TTC549 (cell line): ENCODE results near the gene YJU2.
"Not testable (repeated sequence)": the region's sequence is repeated elsewhere in the genome, so short reads cannot be mapped to it uniquely, and the experiment has no call there.

Experiments
- FAIRE-seq: peaks from 2 replicates; lab custom pipeline; 2012; peaks lifted over from hg19 to GRCh38; lab: Jason Lieb, UNC

Gene YJU2

DNA sequence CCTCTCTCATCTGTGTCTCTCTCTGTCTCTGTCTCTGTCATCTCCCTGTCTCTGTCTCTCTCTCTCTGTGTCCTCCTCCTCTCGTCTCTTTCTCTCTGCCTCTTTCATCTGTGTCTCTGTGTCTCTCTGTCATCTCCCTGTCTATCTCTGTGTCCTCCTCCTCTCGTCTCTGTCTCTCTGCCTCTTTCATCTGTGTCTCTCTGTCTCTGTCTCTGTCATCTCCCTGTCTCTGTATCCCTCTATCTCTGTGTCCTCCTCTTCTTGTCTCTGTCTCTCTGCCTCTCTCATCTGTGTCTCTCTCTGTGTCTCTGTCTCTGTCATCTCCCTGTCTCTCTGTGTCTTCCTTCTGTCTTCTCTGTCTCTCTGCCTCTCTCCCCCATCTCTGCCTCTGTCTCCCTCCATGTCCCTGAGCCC lies 18.1 kb upstream of the YJU2 start:
- FAIRE-seq: no peak

DNA sequence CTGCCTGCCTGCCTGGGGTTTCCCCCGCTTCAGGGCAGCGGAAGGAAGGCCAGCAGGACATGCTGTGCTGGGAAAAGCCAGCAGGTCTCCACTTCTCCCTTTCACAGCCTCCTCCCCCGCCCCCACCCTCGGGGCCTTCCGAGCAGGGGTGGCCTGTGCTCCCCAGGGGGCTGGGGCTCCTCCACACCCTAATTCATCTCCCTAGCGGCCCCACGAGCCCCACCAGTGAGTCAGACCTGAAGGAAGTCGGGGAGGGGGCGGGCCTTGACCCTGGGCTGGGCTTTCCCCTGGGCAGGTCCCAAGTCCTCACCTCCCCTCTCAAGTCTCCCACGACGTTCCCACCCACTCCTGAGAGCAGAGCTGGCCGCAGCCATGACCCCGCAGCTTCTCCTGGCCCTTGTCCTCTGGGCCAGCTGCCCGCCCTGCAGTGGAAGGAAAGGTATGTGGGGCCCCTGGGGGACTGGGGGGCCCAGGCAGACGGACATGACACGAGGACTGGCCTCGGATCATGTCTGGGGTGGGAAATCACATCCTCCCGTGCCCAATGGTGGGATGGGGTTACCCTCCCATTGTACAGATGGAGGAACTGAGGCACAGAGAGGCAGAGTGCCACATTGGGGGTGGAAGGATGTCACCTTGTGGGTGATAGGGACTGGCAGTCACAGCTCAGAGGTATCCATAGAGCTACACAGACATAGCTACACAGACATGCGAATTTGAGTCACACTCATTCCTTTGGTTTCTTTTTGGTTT lies 17.5 kb upstream of the YJU2 start, which contains the start of gene EBI3:
Gene EBI3, plus strand, starts transcription at position 345 of the 753 bp plus-strand sequence. Its CDS starts 28 bp downstream, at position 373.
- FAIRE-seq: no peak

DNA sequence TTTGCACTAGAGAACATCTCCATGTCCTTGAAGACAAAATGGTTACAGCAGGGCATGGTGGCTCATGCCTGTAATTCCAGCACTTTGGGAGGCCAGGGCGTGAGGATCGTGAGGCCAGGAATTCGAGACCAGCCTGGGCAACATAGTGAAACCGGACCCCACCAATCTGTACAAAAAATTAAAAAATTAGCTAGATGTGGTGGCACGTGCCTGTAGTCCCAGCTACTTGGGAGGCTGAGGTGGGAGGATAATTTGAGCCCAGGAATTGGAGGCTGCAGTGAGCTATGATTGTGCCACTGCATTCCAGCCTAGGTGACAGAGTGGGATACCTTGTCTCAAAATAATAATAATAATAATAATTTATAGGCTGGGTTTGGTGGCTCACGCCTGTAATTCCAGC lies 16.6 kb upstream of the YJU2 start:
- not testable (repeated sequence) for FAIRE-seq

DNA sequence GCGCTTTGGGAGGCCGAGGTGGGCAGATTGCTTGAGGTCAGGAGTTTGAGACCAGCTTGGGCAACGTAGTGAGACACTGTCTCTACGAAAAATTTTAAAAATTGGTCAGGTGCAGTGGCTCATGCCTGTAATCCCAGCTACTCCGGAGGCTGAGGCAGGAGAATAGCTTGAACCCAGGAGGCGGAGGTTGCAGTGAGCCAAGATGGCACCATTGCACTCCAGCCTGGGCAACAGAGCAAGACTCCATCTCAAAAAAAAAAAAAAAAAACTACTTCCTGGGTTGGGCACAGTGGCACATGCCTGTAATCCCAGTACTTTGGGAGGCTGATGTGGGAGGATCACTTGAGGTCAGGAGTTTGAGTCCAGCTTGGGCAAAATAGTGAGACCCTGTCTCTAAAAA lies 15.4 kb upstream of the YJU2 start:
- not testable (repeated sequence) for FAIRE-seq

DNA sequence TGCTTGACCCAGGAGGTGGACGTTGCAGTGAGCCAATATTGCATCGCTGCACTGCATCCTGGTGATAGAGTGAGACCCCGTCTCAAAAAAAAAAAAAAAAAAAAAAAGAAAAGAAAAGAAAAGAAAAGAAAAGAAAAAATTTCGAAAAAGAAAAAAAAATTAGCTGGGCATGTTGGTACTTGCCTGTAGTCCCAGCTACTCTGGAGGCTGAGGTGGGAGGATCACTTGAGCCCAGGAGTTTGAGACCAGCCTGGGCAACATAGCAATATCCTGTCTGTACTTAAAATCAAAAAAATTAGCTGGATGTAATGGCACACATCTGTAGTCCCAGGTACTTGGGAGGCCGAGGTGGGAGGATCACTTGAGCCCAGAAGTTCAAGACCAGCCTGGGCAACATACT lies 14.7 kb upstream of the YJU2 start:
- not testable (repeated sequence) for FAIRE-seq

DNA sequence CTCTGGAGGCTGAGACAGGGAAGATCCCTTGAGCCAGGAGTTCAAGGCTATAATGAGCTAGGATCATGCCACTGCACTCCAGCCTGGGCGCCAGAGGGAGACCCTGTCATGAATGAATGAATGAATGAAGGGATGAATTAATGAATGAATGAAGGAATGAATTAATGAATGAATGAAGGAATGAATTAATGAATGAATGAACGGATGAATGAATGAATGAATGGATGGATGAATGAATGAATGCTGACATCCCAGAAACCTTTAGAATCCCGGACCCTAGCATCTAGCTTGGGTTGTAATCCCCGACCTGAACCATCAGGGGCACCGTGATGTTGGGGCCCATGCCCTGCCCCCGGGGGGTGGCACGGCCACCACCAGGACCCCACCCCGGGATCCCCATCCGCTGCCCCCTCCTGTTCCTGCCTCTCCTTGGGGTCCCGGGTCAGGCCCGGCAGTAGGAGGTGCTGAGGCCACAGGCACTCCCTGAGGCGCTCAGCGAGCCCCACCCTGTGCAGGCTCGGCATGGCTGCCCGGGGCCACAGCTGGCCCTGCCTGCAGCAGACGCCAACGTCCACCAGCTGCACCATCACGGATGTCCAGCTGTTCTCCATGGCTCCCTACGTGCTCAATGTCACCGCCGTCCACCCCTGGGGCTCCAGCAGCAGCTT lies 14.1 kb upstream of the YJU2 start:
- no peak for FAIRE-seq

DNA sequence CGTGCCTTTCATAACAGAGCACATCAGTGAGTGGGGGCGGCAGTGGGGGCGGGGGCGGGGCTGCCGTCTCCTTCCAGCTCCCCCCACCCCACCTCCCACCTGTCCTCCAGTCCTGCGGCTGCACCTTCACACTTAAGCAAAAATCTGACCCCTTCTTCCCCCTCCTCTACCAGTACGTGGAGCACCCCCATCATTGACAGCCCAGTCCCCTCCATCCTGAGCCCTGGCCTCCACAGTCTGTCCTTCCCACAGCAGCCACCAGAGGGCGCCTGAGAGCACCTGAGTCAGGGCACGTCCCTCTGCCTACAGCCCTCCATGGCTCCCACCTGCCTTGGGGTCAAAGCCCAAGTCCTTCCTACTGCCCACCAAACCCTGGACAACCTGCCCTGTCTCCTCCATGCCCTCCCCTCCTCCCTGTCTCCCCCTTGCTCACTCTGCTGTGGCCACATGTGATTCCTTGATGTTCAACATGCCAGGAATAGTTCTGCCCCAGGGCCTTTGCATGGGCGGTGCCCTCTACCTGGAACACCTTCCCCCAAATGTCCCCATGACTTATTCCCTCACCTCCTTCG lies 13.5 kb upstream of the YJU2 start:
- FAIRE-seq: no peak

DNA sequence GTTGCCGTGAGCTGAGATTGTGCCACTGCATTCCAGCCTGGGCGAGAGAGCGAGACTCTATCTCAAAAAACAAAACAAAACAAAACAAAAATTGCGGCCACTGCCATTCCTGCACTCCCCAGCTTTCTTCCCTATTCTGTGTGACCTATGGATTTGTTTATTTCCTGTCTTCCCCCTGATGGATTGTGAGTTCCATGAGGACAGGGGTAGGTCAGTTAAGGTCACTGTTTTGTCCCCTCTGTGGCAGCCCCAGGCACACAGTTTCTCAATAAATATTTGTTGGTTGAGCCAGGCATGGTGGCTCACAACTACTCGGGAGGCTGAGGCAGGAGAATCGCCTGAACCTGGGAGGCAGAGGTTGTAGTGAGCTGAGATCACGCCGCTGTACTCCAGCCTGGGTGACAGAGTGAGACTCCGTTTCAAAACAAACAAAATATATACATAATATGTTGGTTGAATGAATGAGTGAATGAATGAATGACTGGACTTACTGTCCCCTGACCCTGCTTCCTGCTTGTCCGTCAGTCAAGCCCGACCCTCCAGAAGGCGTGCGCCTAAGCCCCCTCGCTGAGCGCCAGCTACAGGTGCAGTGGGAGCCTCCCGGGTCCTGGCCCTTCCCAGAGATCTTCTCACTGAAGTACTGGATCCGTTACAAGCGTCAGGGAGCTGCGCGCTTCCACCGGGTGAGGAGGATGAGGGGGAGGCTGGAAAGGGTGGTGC lies 12.6 kb upstream of the YJU2 start:
- no peak for FAIRE-seq

DNA sequence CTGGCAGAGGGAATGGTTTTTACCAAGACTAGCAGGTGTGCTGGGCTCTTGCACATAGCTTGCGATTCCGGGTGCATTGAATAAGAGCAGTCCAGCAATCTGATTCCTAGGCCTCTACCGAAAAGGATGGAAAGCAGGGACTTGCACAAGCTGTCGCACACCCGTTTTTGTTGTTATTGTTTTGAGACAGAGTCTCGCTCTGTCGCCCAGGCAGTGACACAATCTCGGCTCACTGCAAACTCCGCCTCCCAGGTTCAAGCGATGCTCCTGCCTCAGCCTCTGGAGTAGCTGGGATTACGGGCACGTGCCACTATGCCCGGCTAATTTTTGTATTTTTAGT lies 12.0 kb upstream of the YJU2 start:
- FAIRE-seq: no peak

DNA sequence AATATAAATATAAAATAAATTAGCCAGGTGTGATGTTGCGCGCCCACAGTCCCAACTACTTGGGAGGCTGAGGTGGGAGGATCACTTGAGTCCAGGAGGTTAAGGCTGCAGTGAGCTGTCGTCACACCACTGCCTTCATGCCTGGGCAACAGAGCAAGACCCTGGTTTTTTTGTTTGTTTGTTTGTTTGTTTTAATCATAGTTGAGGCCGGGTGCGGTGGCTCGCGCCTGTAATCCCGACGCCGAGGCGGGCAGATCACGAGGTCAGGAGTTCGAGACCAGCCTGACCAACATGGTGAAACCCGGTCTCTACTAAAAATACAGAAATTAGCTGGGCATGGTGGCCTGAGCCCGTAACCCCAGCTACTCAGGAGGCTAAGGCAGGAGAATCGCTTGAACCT lies 9.4 kb upstream of the YJU2 start:
- not testable (repeated sequence) for FAIRE-seq

DNA sequence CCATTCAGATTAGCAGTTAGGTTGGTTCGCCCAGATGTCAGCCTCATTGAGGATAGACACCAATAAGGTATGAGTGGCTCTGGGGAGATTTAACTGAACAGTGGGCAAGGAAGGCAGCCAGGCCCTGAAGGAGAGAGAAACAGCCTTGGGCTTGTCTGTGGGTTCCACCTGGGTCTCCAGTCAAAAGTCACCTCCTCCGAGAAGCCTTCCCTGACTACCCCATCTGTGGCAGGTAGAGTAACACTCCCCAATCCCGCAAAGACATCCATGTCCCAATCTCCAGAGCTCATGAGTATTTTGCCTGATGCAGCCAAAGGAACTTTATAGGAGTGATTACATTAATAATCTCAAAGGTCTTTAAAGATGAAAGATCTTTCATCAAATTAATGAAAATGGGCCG lies 8.0 kb upstream of the YJU2 start:
- FAIRE-seq: no peak

DNA sequence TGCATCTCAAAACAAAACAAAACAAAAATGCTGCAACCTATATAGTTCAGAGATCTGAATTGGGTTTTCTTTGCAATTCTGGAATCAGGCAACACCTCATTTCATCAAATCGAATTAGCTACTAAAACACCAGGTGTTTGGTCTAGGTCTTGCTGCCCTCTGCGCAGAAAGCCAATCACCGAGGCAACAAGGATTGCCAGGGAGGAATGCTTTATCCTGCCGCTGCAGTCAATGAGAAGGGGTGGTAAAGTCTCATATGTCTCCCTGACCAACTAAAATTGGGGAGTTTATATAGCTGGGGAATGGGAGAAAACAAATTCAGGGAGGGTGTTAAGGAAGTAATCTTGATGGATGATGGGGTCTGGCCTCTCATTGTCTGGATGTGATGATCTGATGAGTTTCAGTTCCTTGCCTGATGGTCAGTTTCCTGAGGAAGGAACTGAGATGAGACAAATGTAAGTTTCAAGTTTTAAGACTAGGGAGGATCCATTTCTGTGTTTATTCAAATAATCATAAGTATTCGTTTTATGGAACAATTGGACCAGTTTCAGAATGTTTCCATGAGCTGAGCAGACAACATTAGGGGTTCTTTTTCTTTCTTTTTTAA lies 5.0 kb upstream of the YJU2 start:
- FAIRE-seq: no peak

DNA sequence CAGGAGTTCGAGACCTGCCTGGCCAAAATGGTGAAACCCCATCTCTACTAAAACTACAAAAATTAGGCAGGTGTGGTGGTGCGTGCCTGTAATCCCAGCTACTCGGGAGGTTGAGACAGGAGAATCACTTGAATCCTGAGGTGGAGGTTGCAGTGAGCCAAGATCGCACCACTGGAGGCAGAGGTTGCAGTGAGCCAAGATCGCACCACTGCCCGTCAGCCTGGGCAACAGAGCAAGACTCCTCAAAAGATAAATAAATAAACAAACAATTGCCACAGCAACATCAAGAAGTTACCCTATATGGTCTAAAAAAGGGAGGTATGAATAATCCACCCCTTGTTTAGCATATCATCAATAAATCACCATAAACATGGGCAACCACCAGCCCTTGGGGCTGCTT lies 942 bp upstream of the YJU2 start:
- FAIRE-seq: not testable (repeated sequence)

DNA sequence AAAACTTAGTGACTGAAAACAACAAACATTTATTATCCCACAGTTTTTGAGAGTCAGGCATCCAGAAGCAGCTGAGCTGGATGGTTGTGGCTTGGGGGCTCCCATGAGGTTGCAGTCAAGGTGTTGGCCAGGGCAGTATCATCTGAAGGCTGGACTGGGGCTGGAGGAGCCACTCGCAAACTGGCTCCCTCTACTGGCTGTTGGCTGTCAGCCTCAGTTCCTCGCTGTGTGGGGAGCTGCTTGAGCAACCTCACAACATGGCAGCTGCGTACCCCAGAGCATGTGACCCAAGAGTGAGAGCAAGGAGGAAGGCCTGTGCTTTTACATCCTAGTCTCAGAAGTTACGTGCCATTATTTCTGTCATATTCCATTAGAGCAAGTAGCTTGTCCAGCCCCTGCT lies 9.7 kb downstream of the YJU2 start:
- FAIRE-seq: no peak

DNA sequence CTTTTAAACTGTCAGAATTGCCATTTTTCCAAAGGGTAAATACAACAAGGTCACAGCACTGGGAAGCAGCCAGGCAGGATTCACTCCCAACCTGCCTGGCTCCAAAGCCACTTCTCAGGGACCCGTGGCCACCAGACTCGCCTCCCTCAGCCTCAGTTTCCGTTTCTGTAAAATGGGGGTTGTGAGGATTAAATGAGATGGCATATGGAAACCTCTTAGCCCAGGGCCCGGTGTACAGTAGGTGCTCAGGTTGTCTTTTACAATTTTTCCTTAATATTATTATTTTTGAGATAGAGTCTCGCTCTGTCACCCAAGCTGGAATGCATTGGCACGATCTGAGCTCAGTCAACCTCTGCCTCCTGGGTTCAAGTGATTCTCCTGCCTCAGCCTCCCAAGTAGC lies 10.1 kb downstream of the YJU2 start:
- FAIRE-seq: no peak

DNA sequence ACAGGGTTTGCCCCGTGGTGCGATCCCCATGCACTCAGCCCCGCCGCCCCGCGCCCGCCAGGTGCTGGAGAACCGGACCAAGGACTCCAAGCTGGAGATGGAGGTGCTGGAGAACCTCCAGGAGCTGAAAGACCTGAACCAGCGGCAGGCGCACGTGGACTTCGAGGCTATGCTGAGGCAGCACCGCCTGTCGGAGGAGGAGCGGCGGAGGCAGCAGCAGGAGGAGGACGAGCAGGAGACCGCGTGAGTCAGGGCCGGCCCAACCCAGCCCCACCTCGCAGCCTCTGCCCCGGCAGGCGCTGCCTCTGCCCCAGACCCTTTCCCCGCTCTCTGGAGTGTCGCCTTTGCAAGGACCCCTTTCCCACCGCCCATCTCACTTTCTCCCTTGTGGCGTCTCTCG lies 11.3 kb downstream of the YJU2 start:
- FAIRE-seq: no peak

DNA sequence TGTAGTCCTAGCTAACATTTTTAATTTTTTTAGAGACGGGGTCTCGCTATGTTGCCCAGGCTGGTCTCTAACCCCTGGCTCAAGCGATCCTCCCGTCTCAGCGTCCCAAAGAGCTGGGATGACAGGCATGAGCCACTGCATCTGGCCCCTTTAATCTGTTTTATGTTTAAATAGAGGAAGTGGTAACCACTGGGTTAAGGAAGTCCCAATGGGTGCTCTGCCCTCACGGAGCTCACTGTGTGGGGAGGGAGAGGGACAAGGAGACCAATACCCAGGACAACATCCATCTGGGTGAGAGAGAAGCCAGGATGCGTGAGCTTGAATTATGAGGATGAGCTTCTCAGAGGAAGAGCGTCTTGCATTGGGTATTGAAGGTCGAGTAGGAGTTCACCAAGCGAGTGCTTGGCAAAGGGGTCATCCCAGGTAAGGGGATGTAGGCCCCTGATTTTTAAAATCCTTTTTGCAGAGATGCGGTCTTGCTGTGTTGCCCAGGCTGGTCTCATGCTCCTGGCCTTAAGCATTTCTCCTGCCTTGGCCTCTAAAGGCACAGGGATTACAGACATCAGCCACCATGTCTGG lies 13.8 kb downstream of the YJU2 start:
- no peak for FAIRE-seq

DNA sequence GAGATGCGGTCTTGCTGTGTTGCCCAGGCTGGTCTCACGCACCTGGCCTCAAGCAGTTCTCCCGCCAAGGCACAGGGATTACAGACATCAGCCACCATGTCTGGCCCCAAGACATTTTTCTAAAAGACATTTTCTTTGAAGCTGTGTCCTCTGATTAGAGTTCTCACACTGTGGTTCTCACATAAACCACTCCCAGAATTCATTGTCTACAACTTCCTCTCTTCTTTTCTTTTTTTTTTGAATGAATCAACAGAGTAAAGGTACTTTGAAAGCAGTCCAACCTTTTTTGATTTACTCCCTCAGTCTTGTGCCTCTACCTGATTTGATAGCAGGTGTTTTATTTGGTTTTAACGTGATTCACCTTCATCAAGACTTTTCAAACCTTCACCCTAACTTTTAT lies 17.9 kb downstream of the YJU2 start:
- no peak for FAIRE-seq

DNA sequence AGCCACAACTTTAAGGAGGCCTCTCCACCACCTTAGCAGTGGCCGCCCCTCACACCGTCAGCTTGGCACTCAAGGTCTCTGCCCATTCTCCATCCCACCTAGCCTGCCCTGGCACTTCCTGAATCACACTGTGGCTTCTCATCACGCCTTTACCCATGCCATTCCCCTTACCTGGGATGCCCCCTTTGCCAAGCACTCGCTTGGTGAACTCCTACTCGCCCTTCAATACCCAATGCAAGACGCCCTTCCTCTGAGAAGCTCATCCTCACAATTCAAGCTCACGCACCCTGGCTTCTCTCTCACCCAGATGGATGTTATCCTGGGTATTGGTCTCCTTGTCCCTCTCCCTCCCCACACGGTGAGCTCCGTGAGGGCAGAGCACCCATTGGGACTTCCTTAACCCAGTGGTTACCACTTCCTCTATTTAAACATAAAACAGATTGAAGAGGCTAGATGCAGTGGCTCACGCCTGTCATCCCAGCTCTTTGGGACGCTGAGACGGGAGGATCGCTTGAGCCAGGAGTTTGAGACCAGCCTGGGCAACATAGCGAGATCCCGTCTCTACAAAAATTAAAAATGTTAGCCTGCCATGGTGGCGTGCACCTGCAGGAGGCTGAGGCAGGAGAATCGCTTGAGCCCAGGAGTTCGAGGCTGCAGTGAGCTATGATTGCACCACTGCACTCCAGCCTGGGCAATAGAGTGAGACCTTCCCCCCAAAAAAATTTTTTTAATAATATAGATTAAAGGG lies 19.5 kb downstream of the YJU2 start:
- FAIRE-seq: no peak

DNA sequence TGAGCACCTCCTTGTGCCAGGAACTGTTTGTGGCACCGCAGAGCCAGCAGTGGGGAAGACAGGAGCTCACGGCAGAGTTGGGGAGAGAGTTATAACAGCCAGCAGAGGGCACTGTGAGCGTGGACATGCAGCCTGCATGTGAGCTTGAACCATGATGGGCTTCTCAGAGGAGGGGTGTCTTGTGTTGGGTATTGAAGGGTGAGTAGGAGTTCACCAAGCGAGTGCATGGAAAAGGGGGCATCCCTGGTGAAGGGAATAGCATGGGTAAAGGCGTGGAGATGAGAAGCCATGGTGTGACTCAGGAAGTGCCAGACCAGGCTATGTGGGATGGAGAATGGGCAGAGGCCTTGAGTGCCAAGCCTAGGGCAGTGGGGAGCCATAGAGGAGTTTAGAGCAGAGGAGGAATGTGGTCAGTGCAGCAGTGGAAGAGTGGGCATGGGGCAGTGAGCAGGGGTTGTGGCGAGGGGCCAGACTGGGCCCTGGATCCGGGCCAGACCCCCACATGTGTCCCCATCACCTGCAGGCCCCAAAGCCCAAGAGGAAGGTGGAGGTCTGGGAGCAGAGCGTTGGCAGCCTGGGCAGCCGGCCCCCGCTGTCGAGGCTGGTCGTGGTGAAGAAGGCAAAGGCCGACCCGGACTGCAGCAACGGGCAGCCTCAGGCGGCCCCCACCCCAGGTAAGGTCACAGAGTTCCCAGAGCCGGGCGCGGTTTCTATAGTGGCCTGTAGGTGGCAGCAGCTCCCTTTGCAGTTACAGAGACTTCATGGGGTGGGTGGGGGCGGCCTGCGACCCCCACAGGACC lies 20.4 kb downstream of the YJU2 start:
- no peak for FAIRE-seq
